Measurements from ENCODE around the gene SORL1. TPM values are rescaled to one million over a fixed set of nuclear protein-coding genes. Genes with fewer than 3 reads are reported as not detected.

SORL1 gene
- total RNA-seq, 2 donors from 2014 or later = 66.1 to 121 TPM

DNA sequence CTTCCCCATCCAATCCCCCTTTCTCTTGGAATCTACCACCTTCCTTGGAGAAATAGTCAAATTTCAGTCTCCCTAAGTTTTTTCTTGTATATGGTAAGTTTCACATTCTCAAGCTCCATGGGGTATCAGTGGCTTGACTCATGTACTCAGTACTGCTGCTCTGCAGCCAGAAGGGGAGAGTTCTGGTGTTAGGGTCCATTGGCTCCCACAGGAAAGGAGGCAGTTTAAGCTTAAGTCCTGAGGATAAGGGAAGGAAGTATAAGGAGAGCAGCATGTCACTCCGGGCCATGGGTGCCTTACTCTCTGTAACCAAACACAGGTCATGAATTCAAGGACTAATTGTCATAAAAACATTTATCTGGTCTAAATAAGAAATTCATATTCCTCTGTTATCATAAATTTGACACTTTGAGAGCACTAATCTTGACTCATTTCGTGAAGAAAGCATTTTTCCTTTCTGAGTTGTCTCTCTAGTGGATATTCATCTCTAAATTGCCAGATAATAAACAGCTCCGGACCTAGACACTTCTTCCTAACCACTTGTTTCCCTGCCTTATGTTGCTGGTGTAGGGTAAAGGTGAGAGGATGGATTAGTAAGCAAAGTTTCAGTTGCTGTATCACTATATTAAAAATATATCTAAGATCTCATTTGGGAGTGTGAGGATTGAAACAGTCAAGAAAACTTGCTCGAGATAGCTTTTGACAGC is 20.1 kb upstream of the SORL1 start:
- Histone ChIP-seq H3K27ac (no peak overlapping the region), H3K9me3 (no peaks in the 10 kb centered on the region), H3K36me3 (no peaks in the 10 kb centered on the region), H3K4me1 (no peaks in the 10 kb centered on the region), H3K9ac (ENCODE audit: low read depth in 2 of 2, low read length in 2 of 2) (no peak overlapping the region), H3K4me3 (no peak overlapping the region), H3K27me3 (no peaks in the 10 kb centered on the region)
- TF ChIP-seq, protein P1, sequence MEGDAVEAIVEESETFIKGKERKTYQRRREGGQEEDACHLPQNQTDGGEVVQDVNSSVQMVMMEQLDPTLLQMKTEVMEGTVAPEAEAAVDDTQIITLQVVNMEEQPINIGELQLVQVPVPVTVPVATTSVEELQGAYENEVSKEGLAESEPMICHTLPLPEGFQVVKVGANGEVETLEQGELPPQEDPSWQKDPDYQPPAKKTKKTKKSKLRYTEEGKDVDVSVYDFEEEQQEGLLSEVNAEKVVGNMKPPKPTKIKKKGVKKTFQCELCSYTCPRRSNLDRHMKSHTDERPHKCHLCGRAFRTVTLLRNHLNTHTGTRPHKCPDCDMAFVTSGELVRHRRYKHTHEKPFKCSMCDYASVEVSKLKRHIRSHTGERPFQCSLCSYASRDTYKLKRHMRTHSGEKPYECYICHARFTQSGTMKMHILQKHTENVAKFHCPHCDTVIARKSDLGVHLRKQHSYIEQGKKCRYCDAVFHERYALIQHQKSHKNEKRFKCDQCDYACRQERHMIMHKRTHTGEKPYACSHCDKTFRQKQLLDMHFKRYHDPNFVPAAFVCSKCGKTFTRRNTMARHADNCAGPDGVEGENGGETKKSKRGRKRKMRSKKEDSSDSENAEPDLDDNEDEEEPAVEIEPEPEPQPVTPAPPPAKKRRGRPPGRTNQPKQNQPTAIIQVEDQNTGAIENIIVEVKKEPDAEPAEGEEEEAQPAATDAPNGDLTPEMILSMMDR (IDR thresholded peaks at IDR 0.05) = no peak
- DNase-seq = no peak
- intact Hi-C loops (cut with DNase I) = no loop called here

DNA sequence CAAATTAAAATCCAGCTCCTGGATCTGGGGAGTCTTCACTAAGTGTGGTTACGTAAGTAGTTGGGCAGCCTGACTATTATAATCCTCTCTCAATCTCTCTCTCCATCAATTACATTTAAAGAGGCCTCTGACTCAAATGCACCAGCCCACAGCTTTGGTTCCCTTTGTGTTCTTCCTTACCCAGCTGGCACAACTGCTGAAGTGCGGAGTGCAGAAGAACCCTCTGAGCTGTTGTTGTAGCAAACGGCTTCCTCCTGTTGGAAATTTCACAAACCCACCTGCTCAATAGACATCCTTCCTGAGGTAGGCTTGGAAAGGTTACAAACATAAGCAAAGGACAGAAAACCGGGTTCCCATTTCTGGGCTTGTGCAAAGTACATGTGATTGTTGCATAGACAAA is 17.0 kb upstream of the SORL1 start:
- no peak overlapping the region for H3K27ac ChIP-seq
- TF ChIP-seq, protein P1 (IDR thresholded peaks at IDR 0.05) = no peak

DNA sequence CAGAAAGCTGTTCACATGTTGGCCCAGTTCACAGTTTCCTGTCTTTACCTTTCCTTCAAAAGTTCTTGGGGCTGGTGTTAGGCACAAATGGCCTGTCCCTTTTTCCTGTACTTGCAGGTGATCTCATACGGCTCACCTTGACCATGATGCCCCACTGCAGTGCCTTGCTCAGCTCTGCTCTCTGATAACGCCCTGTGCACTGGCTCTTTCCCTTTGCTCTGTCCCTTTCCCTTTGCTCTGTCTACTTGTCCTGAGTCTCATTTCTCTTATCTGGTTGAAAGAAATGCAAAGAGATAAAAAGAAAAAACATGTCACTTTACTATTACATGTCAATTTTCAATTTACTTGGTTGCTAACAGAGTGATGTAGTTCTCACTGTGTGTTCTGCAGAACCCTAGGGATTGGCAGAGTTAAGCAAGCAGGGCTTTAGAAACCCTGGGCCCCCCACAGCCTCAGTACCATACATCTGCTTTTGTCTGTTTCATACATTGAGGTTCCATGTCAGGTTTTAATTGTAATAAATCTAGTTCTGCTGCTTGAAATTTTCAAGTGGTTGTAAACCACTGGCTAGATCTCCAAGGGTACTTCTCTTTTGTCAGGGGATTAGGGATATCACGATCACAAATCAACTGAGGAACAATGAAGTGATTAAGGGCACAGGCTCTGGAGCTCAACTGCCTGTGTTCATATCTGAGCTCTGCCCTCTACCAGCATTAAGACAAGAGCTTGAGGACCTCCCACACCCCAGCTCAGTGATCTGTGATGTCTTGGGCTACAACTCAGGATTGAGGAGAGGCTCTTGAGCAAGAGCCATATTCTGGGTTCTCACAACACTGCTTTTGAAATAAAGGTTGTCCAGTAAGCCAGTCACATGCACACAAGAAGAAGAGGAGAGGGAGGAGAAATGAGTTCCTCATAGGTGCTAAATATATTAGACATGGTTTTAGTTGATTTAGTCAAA is 16.3 kb upstream of the SORL1 start:
- Histone ChIP-seq H3K9ac (ENCODE audit: low read depth in 2 of 2, low read length in 2 of 2) (no peak overlapping the region), H3K4me1 (no peaks in the 10 kb centered on the region), H3K36me3 (no peaks in the 10 kb centered on the region), H3K9me3 (no peaks in the 10 kb centered on the region), H3K27ac (no peak overlapping the region), H3K27me3 (no peaks in the 10 kb centered on the region), H3K4me3 (no peak overlapping the region)
- TF ChIP-seq, protein P1 (IDR thresholded peaks at IDR 0.05) = no peak
- intact Hi-C loops (cut with DNase I) = no loop called here
- no peak for DNase-seq

More for the DNA sequence above, 17.0 kb upstream of the SORL1 start:
- Histone ChIP-seq H3K36me3 (no peaks in the 10 kb centered on the region), H3K4me1 (no peaks in the 10 kb centered on the region), H3K4me3 (no peak overlapping the region), H3K27me3 (no peaks in the 10 kb centered on the region), H3K9ac (ENCODE audit: low read depth in 2 of 2, low read length in 2 of 2) (no peak overlapping the region), H3K9me3 (no peaks in the 10 kb centered on the region)
- DNase-seq = no peak
- intact Hi-C loops (cut with DNase I) = no loop called here

DNA sequence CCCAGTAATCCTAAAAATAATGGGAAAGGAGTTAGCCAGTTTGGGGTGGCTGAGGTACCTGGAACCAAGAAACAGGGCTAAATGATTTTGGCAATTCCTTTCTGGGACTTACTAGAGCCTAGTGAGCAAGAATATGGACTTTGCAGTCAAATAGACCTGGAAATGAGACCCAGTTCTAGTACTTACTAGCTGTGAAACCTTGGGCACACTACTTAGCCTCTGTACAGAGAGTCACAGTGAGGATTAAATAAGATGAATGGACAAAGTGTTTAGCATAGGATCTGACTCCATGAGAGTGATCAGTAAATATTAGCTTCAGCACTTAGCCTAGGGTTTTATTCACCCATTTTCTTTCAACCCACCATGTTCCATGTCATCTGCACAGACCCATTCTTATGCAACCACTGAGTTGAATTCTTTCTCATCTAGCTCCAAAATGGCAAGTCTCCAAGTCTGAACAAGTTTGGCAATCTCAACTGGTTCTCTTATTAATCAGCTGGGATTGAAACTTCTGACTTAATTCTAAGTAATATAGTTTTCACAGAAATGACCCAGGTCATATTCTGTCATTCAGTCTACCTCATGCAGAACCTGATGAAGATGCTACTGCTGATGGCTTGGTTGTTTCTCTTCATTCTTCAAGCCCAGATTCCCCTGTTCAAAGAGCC is 15.0 kb upstream of the SORL1 start:
- H3K27ac ChIP-seq = no peak overlapping the region
- intact Hi-C loops (cut with DNase I) = no loop called here
- H3K9me3 ChIP-seq = no peaks in the 10 kb centered on the region
- TF ChIP-seq, protein P1 (IDR thresholded peaks at IDR 0.05) = no peak
- H3K4me1 ChIP-seq = no peaks in the 10 kb centered on the region
- H3K36me3 ChIP-seq = no peaks in the 10 kb centered on the region
- no peak for DNase-seq
- H3K9ac ChIP-seq (ENCODE audit: low read depth in 2 of 2, low read length in 2 of 2) = no peak overlapping the region
- no peaks in the 10 kb centered on the region for H3K27me3 ChIP-seq
- H3K4me3 ChIP-seq = no peak overlapping the region

DNA sequence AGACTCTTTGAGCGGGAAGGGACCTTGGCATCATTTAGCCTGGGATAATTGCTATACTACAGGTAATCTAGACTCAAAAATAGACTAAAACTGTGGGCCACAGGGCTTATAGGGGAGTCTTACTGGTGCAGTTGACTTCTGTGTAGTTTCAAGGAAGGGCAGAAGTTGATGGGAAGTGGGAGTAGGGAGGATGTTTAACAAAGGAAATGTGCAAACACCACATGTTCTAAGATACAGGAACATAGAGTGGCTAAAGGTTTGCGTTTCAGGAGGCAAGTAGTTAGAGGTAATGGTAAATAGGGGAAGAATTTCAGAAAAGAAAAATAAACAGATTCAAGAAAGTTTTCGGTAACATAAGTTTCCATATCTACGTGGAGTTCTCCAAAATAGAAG is 14.4 kb upstream of the SORL1 start:
- intact Hi-C loops (cut with DNase I) = no loop called here
- Histone ChIP-seq H3K4me3 (no peak overlapping the region), H3K9me3 (no peaks in the 10 kb centered on the region), H3K27ac (no peak overlapping the region), H3K9ac (ENCODE audit: low read depth in 2 of 2, low read length in 2 of 2) (no peak overlapping the region), H3K36me3 (no peaks in the 10 kb centered on the region), H3K4me1 (no peaks in the 10 kb centered on the region), H3K27me3 (no peaks in the 10 kb centered on the region)
- TF ChIP-seq, protein P1 (IDR thresholded peaks at IDR 0.05) = no peak
- DNase-seq = no peak

All from colonic mucosa (tissue), 4 donors.